ENCODE results near the gene TSHZ3.

DNA sequence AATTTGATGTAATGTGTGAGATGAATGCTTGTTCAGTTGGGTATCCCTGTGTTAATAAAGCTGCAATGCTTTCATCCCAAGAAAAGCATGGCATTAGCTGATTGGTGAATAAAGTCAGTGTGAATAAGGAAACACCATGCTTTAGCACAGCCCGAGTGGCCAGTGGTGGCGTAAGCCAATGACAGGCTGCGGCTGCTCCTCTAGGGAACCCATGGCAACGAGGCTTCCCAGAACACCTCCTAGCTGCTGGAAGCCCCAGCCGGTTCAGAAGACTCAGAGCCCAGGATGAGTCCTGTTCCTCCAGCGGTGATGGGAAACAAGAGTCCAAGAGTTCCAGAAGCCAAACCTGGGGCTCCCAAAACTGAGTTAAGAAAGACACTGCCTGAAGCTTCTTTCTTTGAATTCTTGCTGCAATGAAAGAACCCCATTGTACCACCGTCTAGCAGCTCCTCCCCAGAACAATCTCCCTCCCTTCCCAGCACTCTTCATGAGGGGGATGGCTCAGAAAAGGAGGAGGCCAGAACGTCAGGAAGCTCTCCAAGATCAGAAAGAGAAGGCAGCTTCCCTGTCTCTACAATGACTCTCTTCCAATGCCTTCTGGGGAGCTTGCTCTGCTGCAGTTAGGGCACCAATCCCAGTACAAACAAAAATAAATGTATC, 58.2 kb downstream of the TSHZ3 start:
- TF ChIP-seq KDM4A (IDR thresholded peaks at IDR 0.05; ENCODE audit: low read depth, low read length, severe bottlenecking), result no peak
- TF ChIP-seq SP1 (IDR thresholded peaks at IDR 0.05; ENCODE audit: low read depth, low read length), result no peak
- TF ChIP-seq, protein P1, sequence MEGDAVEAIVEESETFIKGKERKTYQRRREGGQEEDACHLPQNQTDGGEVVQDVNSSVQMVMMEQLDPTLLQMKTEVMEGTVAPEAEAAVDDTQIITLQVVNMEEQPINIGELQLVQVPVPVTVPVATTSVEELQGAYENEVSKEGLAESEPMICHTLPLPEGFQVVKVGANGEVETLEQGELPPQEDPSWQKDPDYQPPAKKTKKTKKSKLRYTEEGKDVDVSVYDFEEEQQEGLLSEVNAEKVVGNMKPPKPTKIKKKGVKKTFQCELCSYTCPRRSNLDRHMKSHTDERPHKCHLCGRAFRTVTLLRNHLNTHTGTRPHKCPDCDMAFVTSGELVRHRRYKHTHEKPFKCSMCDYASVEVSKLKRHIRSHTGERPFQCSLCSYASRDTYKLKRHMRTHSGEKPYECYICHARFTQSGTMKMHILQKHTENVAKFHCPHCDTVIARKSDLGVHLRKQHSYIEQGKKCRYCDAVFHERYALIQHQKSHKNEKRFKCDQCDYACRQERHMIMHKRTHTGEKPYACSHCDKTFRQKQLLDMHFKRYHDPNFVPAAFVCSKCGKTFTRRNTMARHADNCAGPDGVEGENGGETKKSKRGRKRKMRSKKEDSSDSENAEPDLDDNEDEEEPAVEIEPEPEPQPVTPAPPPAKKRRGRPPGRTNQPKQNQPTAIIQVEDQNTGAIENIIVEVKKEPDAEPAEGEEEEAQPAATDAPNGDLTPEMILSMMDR (IDR thresholded peaks at IDR 0.05; ENCODE audit: control extremely low read depth in 1 of 3, insufficient read depth in 1 of 3, low read depth in 1 of 3, low read length in 3 of 3), result no peak
- TF ChIP-seq EGR1 (IDR thresholded peaks at IDR 0.05; ENCODE audit: borderline replicate concordance, low read depth, low read length), result no peak
- no peak for TF ChIP-seq CBX8 (IDR thresholded peaks at IDR 0.05; ENCODE audit: borderline replicate concordance, low read depth, low read length)
- no peak for TF ChIP-seq TBP (IDR thresholded peaks at IDR 0.05; ENCODE audit: low read depth, low read length)
- no peak for TF ChIP-seq NRF1 (IDR thresholded peaks at IDR 0.05; ENCODE audit: low read depth, low read length)
- TF ChIP-seq HDAC2 (IDR thresholded peaks at IDR 0.05; ENCODE audit: borderline replicate concordance in 1 of 2, low read depth in 2 of 2, low read length in 2 of 2), result no peak
- no peak for TF ChIP-seq FOSL1 (IDR thresholded peaks at IDR 0.05; ENCODE audit: insufficient read depth, low read depth, low read length)
- TF ChIP-seq GABPA (IDR thresholded peaks at IDR 0.05; ENCODE audit: borderline replicate concordance, insufficient read depth, low read length), result no peak
- no peak for TF ChIP-seq POLR2A (IDR thresholded peaks at IDR 0.05; ENCODE audit: control extremely low read depth in 1 of 2, low read depth in 2 of 2, low read length in 2 of 2)
- TF ChIP-seq EZH2 (IDR thresholded peaks at IDR 0.05; ENCODE audit: low read depth, low read length, severe bottlenecking), result no peak
- no peak for TF ChIP-seq PHF8 (conservative IDR thresholded peaks at IDR 0.05; ENCODE audit: low read depth, low read length)
- TF ChIP-seq, protein P2, sequence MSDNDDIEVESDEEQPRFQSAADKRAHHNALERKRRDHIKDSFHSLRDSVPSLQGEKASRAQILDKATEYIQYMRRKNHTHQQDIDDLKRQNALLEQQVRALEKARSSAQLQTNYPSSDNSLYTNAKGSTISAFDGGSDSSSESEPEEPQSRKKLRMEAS (IDR thresholded peaks at IDR 0.05), result no peak
